HepG2 (cell line): Measurements from ENCODE around the gene KDM4B. TPM values are rescaled to one million over a fixed set of nuclear protein-coding genes. Genes with fewer than 3 reads are reported as not detected.

Experiments
- ATAC-seq: fragments of 200-7000 bp; cut with Tn5 transposase; 3 replicates; pipeline ENCODE4 v1.9.1; 2020; ENCODE audit warnings: mild to moderate bottlenecking, moderate library complexity
- BruUV-seq: library from RNA; stranded (reverse); fragments of 400-500 nt; replicated peaks from 2 replicates; lab custom pipeline; 2021; lab: Mats Ljungman, UMichigan
- CTCF ChIA-PET: fragments of 300-600 bp; formaldehyde crosslinking; extraction: SDS; loops from one replicate; lab custom pipeline; 2021; ENCODE audit warnings: low total read pairs, inconsistent platforms, low intra/inter-chr PET ratio; lab: Yijun Ruan, JAX
- POLR2A ChIA-PET: fragments of 350-600 bp; sonication (Branson Sonifier 250); formaldehyde crosslinking; loops from one replicate; lab custom pipeline; 2020; ENCODE audit warnings: antibody characterized with exemption, inconsistent platforms; lab: Yijun Ruan, JAX
- DNase-seq: peaks from one replicate; pipeline ENCODE4 v3.0.0-alpha.2; 2015; ENCODE audit warnings: low spot score
- FAIRE-seq: peaks from 3 replicates; lab custom pipeline; 2011; peaks lifted over from hg19 to GRCh38; lab: Jason Lieb, UNC
- H2AFZ ChIP-seq: one replicate; pipeline ENCODE4 v1.6.1; 2011; ENCODE audit warnings: low read length, inconsistent platforms
- H3K27ac ChIP-seq: fragments of 300-600 bp; 3 replicates; pipeline ENCODE4 v1.8.0; 2011; ENCODE audit warnings: mixed run types, mild to moderate bottlenecking, mixed read lengths, low read length, inconsistent platforms; ENCODE audit not compliant: insufficient read depth; ENCODE audit errors: extremely low read length
- H3K27me3 ChIP-seq, 2 experiments: fragments of 200-600 bp in 1 of 2; 2 replicates in 1 of 2; 3 replicates in 1 of 2; pipeline versions ENCODE4 v1.6.0 to v1.8.0; 2011; ENCODE audit warnings: low read length in 2 of 2, mild to moderate bottlenecking in 2 of 2, moderate library complexity in 2 of 2, inconsistent platforms in 1 of 2; ENCODE audit not compliant: insufficient read depth in 2 of 2, control insufficient read depth in 1 of 2
- H3K36me3 ChIP-seq, 2 experiments: fragments of 200-600 bp in 1 of 2; replicated peaks in 1 of 2; 2 replicates in 1 of 2; 3 replicates in 1 of 2; pipeline versions ENCODE4 v1.5.1 to v1.8.0; 2011; ENCODE audit warnings: low read length in 2 of 2, inconsistent platforms in 1 of 2; ENCODE audit not compliant: insufficient read depth in 2 of 2, control insufficient read depth in 1 of 2
- H3K4me1 ChIP-seq: 2 replicates; pipeline ENCODE4 v1.5.1; 2012; ENCODE audit warnings: low read length, inconsistent platforms; ENCODE audit not compliant: insufficient read depth
- H3K4me2 ChIP-seq: 2 replicates; pipeline ENCODE4 v1.6.0; 2011; ENCODE audit warnings: low read depth, low read length, inconsistent platforms
- H3K4me3 ChIP-seq, 3 experiments: fragments of 200-600 bp in 1 of 3; sonication (generic), shearing (Covaris generic) in 1 of 3; replicated peaks in 1 of 3; 2 replicates each; pipeline ENCODE4 v1.5.1; 2011 to 2016; ENCODE audit warnings: low read length in 3 of 3, inconsistent platforms in 2 of 3, low read depth in 2 of 3, mild to moderate bottlenecking in 2 of 3, control low read depth in 1 of 3, mixed read lengths in 1 of 3; ENCODE audit not compliant: insufficient read depth in 1 of 3
- H3K79me2 ChIP-seq: one replicate; pipeline ENCODE4 v1.6.1; 2011; ENCODE audit warnings: low read length, inconsistent platforms; ENCODE audit not compliant: insufficient read depth
- H3K9ac ChIP-seq: 2 replicates; pipeline ENCODE4 v1.6.0; 2011; ENCODE audit warnings: mild to moderate bottlenecking, low read depth, low read length, inconsistent platforms; ENCODE audit not compliant: insufficient read depth
- H3K9me3 ChIP-seq: 2 replicates; pipeline ENCODE4 v1.5.1; 2012; ENCODE audit warnings: mild to moderate bottlenecking, low read length
- H4K20me1 ChIP-seq: 2 replicates; pipeline ENCODE4 v1.6.0; 2011; ENCODE audit warnings: inconsistent platforms, mild to moderate bottlenecking, low read length, moderate library complexity; ENCODE audit not compliant: insufficient read depth
- AGO2 ChIP-seq: fragments of 200-400 bp; formaldehyde crosslinking; optimal IDR thresholded peaks from 2 replicates; pipeline ENCODE3; 2017; ENCODE audit warnings: mild to moderate bottlenecking, low read depth, low read length, moderate library complexity
- MAFF ChIP-seq: IDR thresholded peaks from 2 replicates; pipeline ENCODE4 v1.6.1; 2011; ENCODE audit warnings: low read depth, low read length, improper control_type of control experiment
- THYN1 ChIP-seq: sonication (generic); formaldehyde crosslinking; IDR thresholded peaks from 2 replicates; pipeline ENCODE4 v1.8.1; 2023; ENCODE audit warnings: low read depth, mild to moderate bottlenecking, moderate library complexity, missing genetic modification reagents, borderline replicate concordance
- WGBS: methylation state at CpG from one replicate; pipeline ENCODE4 v1.1.6; 2017; ENCODE audit warnings: low lambda C conversion rate; 5-methylcytosine and 5-hydroxymethylcytosine counted together
- in situ Hi-C: cut with HindIII; loops from 2 replicates; pipeline ENCODE4 v1.10.0; 2017; ENCODE audit warnings: low pct_unique_long_range_greater_than_20kb; ENCODE audit not compliant: extremely low pct_ligation_motif_present
- intact Hi-C: fragments of 100-400 bp; cut with micrococcal nuclease; formaldehyde crosslinking; loops from one replicate; pipeline ENCODE4 v1.10.0; 2022; ENCODE audit not compliant: unreplicated experiment
- polyA plus RNA-seq, 8 experiments: library from polyadenylated mRNA; depleted of rRNA in 3 of 8; stranded (reverse) in 7 of 8; unstranded in 1 of 8; fragments of >200 nt; fragmentation: Illumina TruSeq in 4 of 8; extraction: Trizol in 4 of 8; gene quantifications; 2 replicates each; pipeline versions ENCODE4 v1.2.1 to v1.2.3, GENCODE V29; 2011 to 2016; ENCODE audit warnings: low read depth in 4 of 8, missing spikeins in 1 of 8, mixed read lengths in 1 of 8; ENCODE audit not compliant: insufficient read depth in 1 of 8
- total RNA-seq, 5 experiments: library from RNA; depleted of rRNA; stranded (reverse); fragments of >200 nt; fragmentation: Illumina TruSeq; extraction: Trizol; gene quantifications; 2 replicates each; pipeline ENCODE4 v1.2.3, GENCODE V29; 2016; ENCODE audit warnings: low read depth in 1 of 5

Gene KDM4B
- total and polyA plus RNA-seq, 2 of the 13 experiments (the other 11 are each of a cell fraction or from before 2014, with no cell fraction given): 4.9 to 14.6 TPM

- H4K20me1 ChIP-seq: no peaks in the 10 kb centered on the region; the same call in 1 of the 2 replicates
- no TSS peak for BruUV-seq
- in situ Hi-C loops: no loop called here
- H2AFZ ChIP-seq: no peak overlapping the region
- FAIRE-seq: no peak
- peaks cover 3 to 17% of the 10 kb centered on the region in 2 experiments; a peak in 4 of 5 replicates for H3K36me3 ChIP-seq
- no peak overlapping the region for H3K27ac ChIP-seq
- H3K4me3 ChIP-seq: no peak overlapping the region
- TF ChIP-seq AGO2 (peak; percentile 61), MAFF (no peak)
- no peak for DNase-seq
- POLR2A ChIA-PET: no interaction called here
- no peaks in the 10 kb centered on the region for H3K27me3 ChIP-seq
- H3K4me2 ChIP-seq: no peak overlapping the region
- H3K79me2 ChIP-seq: peaks cover 36% of the 10 kb centered on the region
- no peak overlapping the region for H3K9ac ChIP-seq
- peak; percentile 15 for ATAC-seq
- WGBS: 96% methylated on average over 21 of the region's 21 CpGs
- H3K4me1 ChIP-seq: no peaks in the 10 kb centered on the region
- H3K9me3 ChIP-seq: no peaks in the 10 kb centered on the region
- intact Hi-C loops: no loop called here
- CTCF ChIA-PET: no interaction called here
These were observed 45.6 kb upstream of the KDM4B start for GRCh38 chr19:4923276-4923747.

- no peak for ATAC-seq
- Histone ChIP-seq H3K4me3 (no peak overlapping the region), H3K4me1 (no peaks in the 10 kb centered on the region), H3K9me3 (no peaks in the 10 kb centered on the region), H3K79me2 (peaks cover 11% of the 10 kb centered on the region), H3K9ac (no peak overlapping the region), H3K36me3 (peaks cover 16 to 47% of the 10 kb centered on the region in 2 experiments), H3K4me2 (no peak overlapping the region), H3K27ac (no peak overlapping the region), H4K20me1 (no peaks in the 10 kb centered on the region; the same call in 1 of the 2 replicates), H3K27me3 (no peaks in the 10 kb centered on the region; a peak in 1 of 5 replicates), H2AFZ (no peak overlapping the region)
- TF ChIP-seq THYN1 (CRISPR knock-in tag): no peak
- WGBS: 97% methylated on average over 15 of the region's 22 CpGs
- intact Hi-C loops: no loop called here
- CTCF ChIA-PET: no interaction called here
- DNase-seq: no peak
- in situ Hi-C loops: no loop called here
- POLR2A ChIA-PET: no interaction called here
- no peak for FAIRE-seq
- BruUV-seq: no TSS peak
These were observed 39.7 kb upstream of the KDM4B start for GRCh38 chr19:4929186-4929585.
